PC-9 (cell line): ENCODE data around the gene OBP2A. TPM values are rescaled to one million over a fixed set of nuclear protein-coding genes. Genes with fewer than 3 reads are reported as not detected.

ENCODE experiments used
- BruUV-seq: library from RNA; stranded (reverse); fragments of 400-500 nt; replicated peaks from 2 replicates; lab custom pipeline; 2021; lab: Mats Ljungman, UMichigan
- CTCF ChIA-PET: fragments of 300-600 bp; sonication (Branson Sonifier 250); formaldehyde crosslinking; loops from one replicate; lab custom pipeline; 2022; ENCODE audit warnings: antibody characterized with exemption; lab: Charles Lee
- POLR2A ChIA-PET: fragments of 300-600 bp; sonication (Branson Sonifier 250); formaldehyde crosslinking; loops from one replicate; lab custom pipeline; 2022; ENCODE audit warnings: antibody characterized with exemption; ENCODE audit not compliant: unreplicated experiment; lab: Charles Lee
- DNase-seq, 2 experiments: peaks; one replicate each; pipeline versions ENCODE4 v3.0.0 to v3.0.0-alpha.2; 2015 to 2022; ENCODE audit warnings: mixed read lengths in 1 of 2
- H2AFZ ChIP-seq: fragments of 200-600 bp; sonication (generic); 2 replicates; pipeline ENCODE4 v1.8.1; 2017; ENCODE audit warnings: antibody characterized with exemption
- H3F3A ChIP-seq: fragments of 200-600 bp; sonication (generic); 2 replicates; pipeline ENCODE4 v1.8.1; 2017; ENCODE audit warnings: antibody characterized with exemption, mild to moderate bottlenecking, low read depth; ENCODE audit not compliant: insufficient read depth
- H3K27ac ChIP-seq: fragments of 200-600 bp; sonication (generic); 2 replicates; pipeline ENCODE4 v1.6.1; 2016; ENCODE audit warnings: mixed run types
- H3K27me3 ChIP-seq: fragments of 200-600 bp; sonication (generic); 2 replicates; pipeline ENCODE4 v1.6.1; 2016; ENCODE audit warnings: low read depth, mixed run types; ENCODE audit not compliant: insufficient read depth
- H3K36me3 ChIP-seq: fragments of 200-600 bp; sonication (generic); 2 replicates; pipeline ENCODE4 v1.6.1; 2016; ENCODE audit warnings: low read depth, mixed run types
- H3K4me1 ChIP-seq: fragments of 200-600 bp; sonication (generic); replicated peaks from 2 replicates; pipeline ENCODE4 v1.6.1; 2016; ENCODE audit warnings: mixed run types; ENCODE audit not compliant: insufficient read depth
- H3K4me2 ChIP-seq: fragments of 200-600 bp; sonication (generic); 2 replicates; pipeline ENCODE4 v1.6.1; 2017; ENCODE audit warnings: mixed run types
- H3K4me3 ChIP-seq: fragments of 200-600 bp; sonication (generic); 2 replicates; pipeline ENCODE4 v1.6.1; 2016; ENCODE audit warnings: mixed run types
- H3K79me2 ChIP-seq: fragments of 200-600 bp; sonication (generic); 2 replicates; pipeline ENCODE4 v1.6.1; 2017; ENCODE audit warnings: low read depth, mixed run types
- H3K9me2 ChIP-seq: fragments of 200-600 bp; sonication (generic); 2 replicates; pipeline ENCODE4 v1.8.1; 2017; ENCODE audit warnings: mild to moderate bottlenecking; ENCODE audit not compliant: insufficient read depth
- H3K9me3 ChIP-seq: fragments of 200-600 bp; sonication (generic); 2 replicates; pipeline ENCODE4 v1.8.1; 2016; ENCODE audit warnings: low read depth; ENCODE audit not compliant: insufficient read depth
- H4K20me1 ChIP-seq: fragments of 200-600 bp; sonication (generic); 2 replicates; pipeline ENCODE4 v1.8.1; 2017; ENCODE audit not compliant: insufficient read depth
- CTCF ChIP-seq: fragments of 200-600 bp; sonication (generic); conservative IDR thresholded peaks from 2 replicates; pipeline ENCODE4 v1.6.1; 2017; ENCODE audit warnings: mixed run types, antibody characterized with exemption, mild to moderate bottlenecking, moderate library complexity
- EZH2 ChIP-seq: fragments of 200-600 bp; sonication (generic); IDR thresholded peaks from 2 replicates; pipeline ENCODE4 v1.8.0; 2017; ENCODE audit warnings: antibody characterized with exemption, low read depth
- intact Hi-C: fragments of 100-400 bp; cut with micrococcal nuclease; formaldehyde crosslinking; loops from one replicate; pipeline ENCODE4 v1.10.0; 2022; ENCODE audit not compliant: unreplicated experiment
- total RNA-seq: library from RNA; stranded (reverse); gene quantifications from 2 replicates; pipeline ENCODE4 v1.2.3, GENCODE V29; 2021

The OBP2A gene
- total RNA-seq, 1 experiment from 2014 or later = not detected

GRCh38 chr9:135574943-135575342 is 29.0 kb downstream of the OBP2A start:
- POLR2A ChIA-PET = no interaction called here
- H3K4me2 ChIP-seq = no peak overlapping the region
- intact Hi-C loops = no loop called here
- H3F3A ChIP-seq = no peaks in the 10 kb centered on the region
- H3K4me1 ChIP-seq = no peaks in the 10 kb centered on the region
- no peak overlapping the region for H3K27ac ChIP-seq
- no peaks in the 10 kb centered on the region for H3K9me3 ChIP-seq
- H2AFZ ChIP-seq = no peak overlapping the region
- H3K4me3 ChIP-seq = no peak overlapping the region
- H3K36me3 ChIP-seq = no peaks in the 10 kb centered on the region
- no peaks in the 10 kb centered on the region for H3K79me2 ChIP-seq
- DNase-seq = no peak
- H3K9me2 ChIP-seq = no peaks in the 10 kb centered on the region; the same call in 1 of the 2 replicates
- TF ChIP-seq CTCF (no peak), EZH2 (no peak)
- peaks cover 66% of the 10 kb centered on the region for H3K27me3 ChIP-seq
- CTCF ChIA-PET = no interaction called here
- no peaks in the 10 kb centered on the region for H4K20me1 ChIP-seq
- BruUV-seq = no TSS peak

- DNase-seq = no peak
- intact Hi-C loops = no loop called here
- Histone ChIP-seq H3K9me3 (no peaks in the 10 kb centered on the region), H3K4me1 (no peaks in the 10 kb centered on the region), H3K4me3 (no peak overlapping the region), H2AFZ (no peak overlapping the region), H3K9me2 (no peaks in the 10 kb centered on the region; the same call in 1 of the 2 replicates), H3K27ac (no peak overlapping the region), H3K4me2 (no peak overlapping the region), H3K27me3 (peaks cover 70% of the 10 kb centered on the region), H3F3A (no peaks in the 10 kb centered on the region), H3K36me3 (no peaks in the 10 kb centered on the region), H4K20me1 (no peaks in the 10 kb centered on the region), H3K79me2 (no peaks in the 10 kb centered on the region)
- BruUV-seq = no TSS peak
- POLR2A ChIA-PET = no interaction called here
- no peak for TF ChIP-seq EZH2
- no peak for TF ChIP-seq CTCF
- CTCF ChIA-PET = no interaction called here
Measured at GRCh38 chr9:135575995-135576631, 30.2 kb downstream of the OBP2A start.

- H2AFZ ChIP-seq = no peak overlapping the region
- no peaks in the 10 kb centered on the region for H3K4me1 ChIP-seq
- no peaks in the 10 kb centered on the region for H4K20me1 ChIP-seq
- H3K79me2 ChIP-seq = no peaks in the 10 kb centered on the region
- no peak overlapping the region for H3K4me2 ChIP-seq
- no peaks in the 10 kb centered on the region for H3K9me3 ChIP-seq
- H3K9me2 ChIP-seq = no peaks in the 10 kb centered on the region; the same call in 1 of the 2 replicates
- H3F3A ChIP-seq = no peaks in the 10 kb centered on the region
- CTCF ChIA-PET = no interaction called here
- POLR2A ChIA-PET = no interaction called here
- H3K36me3 ChIP-seq = no peaks in the 10 kb centered on the region
- TF ChIP-seq CTCF (no peak), EZH2 (no peak)
- H3K27ac ChIP-seq = no peak overlapping the region
- BruUV-seq = no TSS peak
- no peak overlapping the region for H3K4me3 ChIP-seq
- intact Hi-C loops = no loop called here
- H3K27me3 ChIP-seq = peaks cover 68% of the 10 kb centered on the region
- DNase-seq = no peak
Measured at GRCh38 chr9:135577256-135577655, 31.3 kb downstream of the OBP2A start.
